B cell (primary cell): ENCODE results near the gene CPNE5. TPM values are rescaled to one million over a fixed set of nuclear protein-coding genes. Genes with fewer than 3 reads are reported as not detected.
A peak's percentile ranks its signal among the peaks of the same experiment; 100 is the strongest.

Experiments
- ATAC-seq: fragments of 200-7000 bp; cut with Tn5 transposase; one replicate; pipeline ENCODE4 v1.10.0; 2021; ENCODE audit warnings: low read depth, mild to moderate bottlenecking, moderate number of reproducible peaks, moderate library complexity
- CTCF ChIA-PET: fragments of 350-600 bp; sonication (Branson Sonifier 250); formaldehyde crosslinking; loops from one replicate; lab custom pipeline; 2021; ENCODE audit warnings: antibody characterized with exemption, inconsistent platforms; lab: Charles Lee
- POLR2A ChIA-PET: fragments of 350-600 bp; sonication (Branson Sonifier 250); formaldehyde crosslinking; loops from one replicate; lab custom pipeline; 2021; ENCODE audit warnings: antibody characterized with exemption; lab: Charles Lee
- DNase-seq: peaks from one replicate; pipeline ENCODE4 v3.0.0; 2013
- H2AFZ ChIP-seq: 2 replicates; pipeline ENCODE4 v1.6.1; 2012; ENCODE audit warnings: mild to moderate bottlenecking, low read depth, low read length; ENCODE audit not compliant: insufficient read depth, poor library complexity, severe bottlenecking
- H3K27ac ChIP-seq, 2 donors: 1 replicate in 1 of 2; 2 replicates in 1 of 2; pipeline ENCODE4 v1.5.1; 2012 to 2013; ENCODE audit warnings: low read length in 2 of 2, mild to moderate bottlenecking in 2 of 2, moderate library complexity in 1 of 2
- H3K27me3 ChIP-seq, 4 experiments: fragments of 200-600 bp in 1 of 4; sonication (generic) in 1 of 4; replicated peaks in 1 of 4; 1 replicate in 2 of 4; 2 replicates in 2 of 4; pipeline versions ENCODE4 v1.6.1 to v1.7.0; 2013 to 2016; ENCODE audit warnings: low read length in 3 of 4, mild to moderate bottlenecking in 2 of 4, mixed read lengths in 1 of 4, moderate library complexity in 1 of 4; ENCODE audit not compliant: insufficient read depth in 4 of 4, control insufficient read depth in 3 of 4; ENCODE audit errors: control extremely low read depth in 1 of 4
- H3K36me3 ChIP-seq, 2 experiments: replicated peaks in 1 of 2; 1 replicate in 1 of 2; 2 replicates in 1 of 2; pipeline versions ENCODE4 v1.6.1 to v1.7.1; 2013; ENCODE audit warnings: low read length in 1 of 2; ENCODE audit not compliant: insufficient read depth in 2 of 2, control insufficient read depth in 1 of 2; ENCODE audit errors: control extremely low read depth in 1 of 2, extremely low read depth in 1 of 2
- H3K4me1 ChIP-seq, 2 donors: fragments of 200-600 bp in 1 of 2; sonication (generic) in 1 of 2; 1 replicate in 1 of 2; 2 replicates in 1 of 2; pipeline versions ENCODE4 v1.5.1 to v1.6.1; 2013 to 2017; ENCODE audit warnings: low read length in 2 of 2; ENCODE audit not compliant: control insufficient read depth in 2 of 2, insufficient read depth in 2 of 2
- H3K4me2 ChIP-seq: replicated peaks from 2 replicates; pipeline ENCODE3; 2012; ENCODE audit warnings: mild to moderate bottlenecking, low read depth, low read length; ENCODE audit not compliant: poor library complexity, severe bottlenecking
- H3K4me3 ChIP-seq, 5 experiments: fragments of 200-600 bp in 1 of 5; sonication (generic) in 1 of 5; 1 replicate in 3 of 5; 2 replicates in 2 of 5; pipeline versions ENCODE4 v1.5.1 to v1.7.0; 2011 to 2016; ENCODE audit warnings: low read length in 4 of 5, mild to moderate bottlenecking in 4 of 5, low read depth in 2 of 5, control low read depth in 1 of 5, moderate library complexity in 1 of 5; ENCODE audit not compliant: insufficient read depth in 1 of 5; ENCODE audit errors: control extremely low read depth in 1 of 5, extremely low read depth in 1 of 5
- H3K79me2 ChIP-seq: fragments of 200-600 bp; sonication (generic); one replicate; pipeline ENCODE4 v1.6.0; 2016; ENCODE audit warnings: low read length; ENCODE audit not compliant: control insufficient read depth, insufficient read depth
- H3K9ac ChIP-seq: fragments of 200-600 bp; sonication (generic); 2 replicates; pipeline ENCODE4 v1.6.1; 2017; ENCODE audit warnings: mild to moderate bottlenecking, low read length, moderate library complexity
- H3K9me3 ChIP-seq, 3 donors: one replicate each; pipeline versions ENCODE4 v1.6.1 to v1.7.1; 2013; ENCODE audit warnings: low read length in 2 of 3; ENCODE audit not compliant: control insufficient read depth in 2 of 3, insufficient read depth in 1 of 3; ENCODE audit errors: control extremely low read depth in 1 of 3
- H4K20me1 ChIP-seq: 2 replicates; pipeline ENCODE4 v1.6.0; 2012; ENCODE audit warnings: mild to moderate bottlenecking, low read length; ENCODE audit not compliant: insufficient read depth, control insufficient read depth, poor library complexity, severe bottlenecking
- H3K27ac Mint-ChIP-seq: one replicate; pipeline ENCODE4 v1.8.0; 2021; ENCODE audit warnings: mixed read lengths
- H3K27me3 Mint-ChIP-seq: one replicate; pipeline ENCODE4 v1.8.0; 2021; ENCODE audit warnings: mixed read lengths
- H3K4me1 Mint-ChIP-seq: one replicate; pipeline ENCODE4 v1.8.0; 2021; ENCODE audit warnings: mixed read lengths
- H3K4me3 Mint-ChIP-seq: one replicate; pipeline ENCODE4 v1.8.0; 2021; ENCODE audit warnings: mixed read lengths
- H3K9me3 Mint-ChIP-seq: one replicate; pipeline ENCODE4 v1.8.0; 2022; ENCODE audit warnings: mixed read lengths; ENCODE audit not compliant: insufficient read depth
- CTCF ChIP-seq: fragments of 200-600 bp; IDR thresholded peaks from one replicate; pipeline ENCODE4 v1.8.0; 2022; ENCODE audit warnings: antibody characterized with exemption, mild to moderate bottlenecking
- EZH2 ChIP-seq: IDR thresholded peaks from 2 replicates; pipeline ENCODE4 v1.6.1; 2012; ENCODE audit warnings: borderline replicate concordance, low read depth, mild to moderate bottlenecking, moderate library complexity, low read length; ENCODE audit not compliant: insufficient read depth, poor library complexity, severe bottlenecking
- WGBS: methylation state at CpG from one replicate; pipeline ENCODE4 v1.1.5; 2013; ENCODE audit warnings: missing lambda C conversion rate; ENCODE audit not compliant: insufficient coverage; 5-methylcytosine and 5-hydroxymethylcytosine counted together
- intact Hi-C: fragments of 100-400 bp; cut with micrococcal nuclease; formaldehyde crosslinking; loops from one replicate; pipeline ENCODE4 v1.10.0; 2022
- polyA plus RNA-seq: library from polyadenylated mRNA; depleted of rRNA; stranded (reverse); fragments of >200 nt; gene quantifications from 2 replicates; pipeline ENCODE4 v1.2.3, GENCODE V29; 2012
- total RNA-seq, 2 donors: library from RNA; stranded (reverse); fragments of 120-200 nt in 1 of 2; gene quantifications; 1 replicate in 1 of 2; 2 replicates in 1 of 2; pipeline versions ENCODE4 v1.2.3 to v1.2.4, GENCODE V29; 2013 to 2022

The CPNE5 gene
- total and polyA plus RNA-seq, 2 donors (not counting 1 experiment from before 2014, with no cell fraction given): 49.8 to 357 TPM

- peak overlapping the region; percentile 85 for H3K27ac Mint-ChIP-seq
- H3K27me3 ChIP-seq: no peaks in the 10 kb centered on the region
- H3K27ac ChIP-seq: peak overlapping the region; percentile 32 to 95
- 81% methylated on average over 13 of the region's 15 CpGs for WGBS
- peaks cover 62% of the 10 kb centered on the region for H3K4me1 Mint-ChIP-seq
- H3K79me2 ChIP-seq: peaks cover 12% of the 10 kb centered on the region
- peak overlapping the region; percentile 66 for H3K4me3 Mint-ChIP-seq
- no peaks in the 10 kb centered on the region for H4K20me1 ChIP-seq
- no peaks in the 10 kb centered on the region for H3K27me3 Mint-ChIP-seq
- H3K4me2 ChIP-seq: peak overlapping the region; percentile 89
- no peak overlapping the region for H3K4me3 ChIP-seq
- no peaks in the 10 kb centered on the region for H3K9me3 Mint-ChIP-seq
- peaks cover 0 to 21% of the 10 kb centered on the region in 2 experiments for H3K36me3 ChIP-seq
- no peak for ATAC-seq
- POLR2A ChIA-PET: interaction anchor here (0.5 to 2.2 kb wide), 8 partner anchors 9 to 431 kb away, joined by 3 to 13 read pairs (median 6); partner anchors contain the start of gene CDKN1A
- DNase-seq: peak; percentile 63
- intact Hi-C loops: loop anchor here (1.0 to 5.0 kb wide), 7 partner anchors 76 to 456 kb away; partner anchors contain the start of genes FGD2 and STK38
- H3K9ac ChIP-seq: no peak overlapping the region
- peaks cover 0 to 3% (median 0%) of the 10 kb centered on the region in 3 donors for H3K9me3 ChIP-seq
- no peak overlapping the region for H2AFZ ChIP-seq
- TF ChIP-seq CTCF (no peak), EZH2 (no peak)
- peaks cover 54 to 68% of the 10 kb centered on the region in 2 donors for H3K4me1 ChIP-seq
- CTCF ChIA-PET: interaction anchor here (0.7 to 9.5 kb wide), 67 partner anchors 10 to 458 kb away, joined by 3 to 215 read pairs (median 5); partner anchors contain the start of genes CDKN1A, PPIL1 and SRSF3
These were observed 80.6 kb downstream of the CPNE5 start for GRCh38 chr6:36758516-36759147.
